ENCODE data around the gene LEF1. TPM values are rescaled to one million over a fixed set of nuclear protein-coding genes. Genes with fewer than 3 reads are reported as not detected.

LEF1 gene
- total RNA-seq, 2 donors from 2014 or later, result 130 to 175 TPM

DNA sequence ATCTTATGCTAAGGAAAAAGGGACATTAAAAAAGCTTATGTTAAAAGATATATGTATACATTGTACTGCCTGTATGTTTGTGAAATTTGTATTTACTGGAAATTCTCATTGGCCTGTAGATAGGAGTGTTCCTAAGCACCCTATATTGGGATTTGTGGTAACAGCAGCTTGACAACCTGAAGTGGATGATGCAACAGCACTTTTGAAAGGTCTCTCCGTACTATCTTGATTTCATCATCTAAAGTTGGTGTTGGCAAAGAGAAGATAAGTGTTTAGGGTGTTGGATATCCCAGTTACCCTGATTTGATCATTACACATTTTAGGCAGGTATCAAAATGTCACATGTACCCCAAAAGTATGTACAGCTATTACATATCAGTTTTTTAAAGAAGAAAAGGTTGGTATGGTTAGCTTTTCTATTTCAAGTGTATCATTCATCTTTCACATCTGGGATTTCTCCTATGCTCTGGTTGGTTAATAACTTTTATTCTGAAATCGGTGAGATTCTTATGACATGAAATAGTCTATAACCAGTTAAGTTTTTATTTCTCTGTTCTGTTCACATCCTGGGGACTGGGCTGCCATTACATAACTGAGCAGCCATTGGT, 168.7 kb downstream of the LEF1 start:
- Mint-ChIP-seq H3K4me3 (no peak overlapping the region), H3K36me3 (ENCODE audit: insufficient read depth in 2 of 2) (peaks cover 5 to 24% of the 10 kb centered on the region in 2 donors), H3K27me3 (ENCODE audit: low read depth) (no peaks in the 10 kb centered on the region), H3K9me3 (peaks cover 3 to 4% of the 10 kb centered on the region in 2 donors), H3K4me1 (ENCODE audit: low read depth) (peaks cover 66% of the 10 kb centered on the region), H3K27ac (no peak overlapping the region)
- DNase-seq (no peak), ATAC-seq (replicated peaks in 1 of 2) (no peak)

DNA sequence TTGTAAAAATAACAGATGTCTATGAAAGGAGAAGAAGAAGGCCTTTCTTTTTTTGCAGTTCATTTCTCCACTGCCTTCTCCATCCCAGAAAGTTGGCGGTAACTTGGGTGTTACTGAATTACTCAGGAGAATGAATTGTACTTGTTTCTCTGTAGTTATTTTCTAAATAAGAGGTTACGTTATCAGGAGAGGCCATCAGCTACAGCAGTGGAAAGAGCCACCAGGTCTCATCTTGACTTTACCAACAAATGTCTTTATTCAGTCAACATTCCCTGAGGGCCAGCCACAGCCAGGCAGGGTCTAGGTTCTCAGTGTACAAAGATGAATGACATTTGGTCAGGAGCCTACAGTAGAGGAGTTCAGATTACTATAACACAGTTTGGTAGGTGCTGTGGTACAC, 170.9 kb downstream of the LEF1 start:
- Mint-ChIP-seq H3K4me1 (ENCODE audit: low read depth) (peaks cover 74% of the 10 kb centered on the region), H3K9me3 (peaks cover 3 to 4% of the 10 kb centered on the region in 2 donors), H3K27me3 (ENCODE audit: low read depth) (no peaks in the 10 kb centered on the region), H3K36me3 (ENCODE audit: insufficient read depth in 2 of 2) (peaks cover 5 to 25% of the 10 kb centered on the region in 2 donors), H3K27ac (no peak overlapping the region), H3K4me3 (no peak overlapping the region)
- no peak for ATAC-seq (replicated peaks in 1 of 2)
- DNase-seq, result no peak

Other genes with a start within 250 kb of the LEF1 start
- 1 to 10 TPM; 2.2 to 2.8 TPM for gene CYP2U1, start 237.4 kb downstream of the LEF1 start, total RNA-seq
- 10 to 100 TPM; 35.7 to 45.7 TPM for gene HADH, start 179.0 kb downstream of the LEF1 start, total RNA-seq

All from activated T-cell treated with anti-CD3 and anti-CD28 coated beads, Interleukin-2, amount 50 U/mL, for 72 hours (primary cell).